Left lung (tissue), 14 donors: Measurements from ENCODE around the gene WDR41. TPM values are rescaled to one million over a fixed set of nuclear protein-coding genes. Genes with fewer than 3 reads are reported as not detected.

Experiments
- ATAC-seq: fragments of 200-7000 bp; cut with Tn5 transposase; one replicate; pipeline ENCODE4 v1.9.1; 2020; ENCODE audit warnings: moderate library complexity
- DNase-seq, 4 donors: peaks; one replicate each; pipeline ENCODE4 v3.0.0-alpha.2; 2013 to 2020
- H3K27ac ChIP-seq, 2 donors: fragments of 200-600 bp; sonication (generic) in 1 of 2; one replicate each; pipeline versions ENCODE4 v1.5.0 to v1.8.0; 2020 to 2021
- H3K27me3 ChIP-seq, 2 donors: fragments of 200-600 bp; sonication (generic) in 1 of 2; one replicate each; pipeline versions ENCODE4 v1.5.0 to v1.8.0; 2020 to 2021
- H3K36me3 ChIP-seq, 2 donors: fragments of 200-600 bp; sonication (generic) in 1 of 2; one replicate each; pipeline versions ENCODE4 v1.5.0 to v1.8.0; 2020 to 2021
- H3K4me1 ChIP-seq, 2 donors: fragments of 200-600 bp; one replicate each; pipeline ENCODE4 v1.8.0; 2021
- H3K4me3 ChIP-seq, 2 donors: fragments of 200-600 bp; sonication (generic) in 1 of 2; one replicate each; pipeline versions ENCODE4 v1.5.0 to v1.8.0; 2020 to 2021; ENCODE audit warnings: mild to moderate bottlenecking in 1 of 2
- H3K9me3 ChIP-seq, 2 donors: fragments of 200-600 bp; sonication (generic) in 1 of 2; one replicate each; pipeline versions ENCODE4 v1.5.0 to v1.8.0; 2020 to 2021
- CTCF ChIP-seq, 2 donors: fragments of 200-600 bp; sonication (generic) in 1 of 2; IDR thresholded peaks; one replicate each; pipeline versions ENCODE4 v1.5.0 to v1.8.0; 2021; ENCODE audit warnings: antibody characterized with exemption in 2 of 2
- intact Hi-C, 2 donors: fragments of 100-400 bp; cut with DNase I; formaldehyde crosslinking; loops; one replicate each; pipeline versions ENCODE4 v1.11.2 to v1.14.2; 2022
- long read RNA-seq, 12 donors: library from polyadenylated mRNA in 2 of 12; unstranded in 2 of 12; transcript quantifications; one replicate each; pipeline ENCODE4 v2.0.0 and lab custom pipeline, GENCODE V29; 2019 to 2026
- polyA plus RNA-seq, 6 donors: library from polyadenylated mRNA; unstranded; fragments of 120-200 nt; gene quantifications; one replicate each; pipeline ENCODE4 v1.2.1, GENCODE V29; 2013; ENCODE audit not compliant: insufficient read length in 6 of 6
- total RNA-seq, 2 donors: library from RNA; stranded (reverse); fragmentation: NEBNext Ultra II Directional; extraction: Animal tissue kit (Norgen Biotek cat#: 25700); gene quantifications; one replicate each; pipeline ENCODE4 v1.2.1, GENCODE V29; 2021
- donor health status: DM: no; HTN: yes; CAD: no.
- donor health status: DM: no; HTN: no; CAD: no.

The WDR41 gene
- total RNA-seq: 10 to 100 TPM; 43.6 to 56.4 TPM
- 10 to 100 TPM; 64.0 to 74.0 (median 69.3) TPM for polyA plus RNA-seq
- long read RNA-seq, donor 1, transcript WDR41-201 (13 exons, 3,958 nt): major isoform, 11 of 20 reads
- long read RNA-seq, donor 1, partial matches to known transcripts: 8 of 20 reads
- long read RNA-seq, donor 1, other reads (novel, unspliced or antisense): 0 of 20 reads
- long read RNA-seq, donor 2, transcript WDR41-201 (13 exons, 3,958 nt): major isoform, 12 of 22 reads
- long read RNA-seq, donor 2, partial matches to known transcripts: 7 of 22 reads
- long read RNA-seq, donor 2, other reads (novel, unspliced or antisense): 0 of 22 reads
- long read RNA-seq, donor 3, transcript WDR41-201 (13 exons, 3,958 nt): major isoform, 10 of 19 reads
- long read RNA-seq, donor 3, partial matches to known transcripts: 6 of 19 reads
- long read RNA-seq, donor 3, other reads (novel, unspliced or antisense): 0 of 19 reads
- long read RNA-seq, donor 4, transcript WDR41-201 (13 exons, 3,958 nt): major isoform, 7 of 26 reads
- long read RNA-seq, donor 4, partial matches to known transcripts: 10 of 26 reads
- long read RNA-seq, donor 4, other reads (novel, unspliced or antisense): 9 of 26 reads
- long read RNA-seq, donor 5, transcript WDR41-201 (13 exons, 3,958 nt): major isoform, 12 of 21 reads
- long read RNA-seq, donor 5, partial matches to known transcripts: 5 of 21 reads
- long read RNA-seq, donor 5, other reads (novel, unspliced or antisense): 0 of 21 reads
- long read RNA-seq, donor 6, transcript WDR41-201 (13 exons, 3,958 nt): major isoform, 9 of 15 reads
- long read RNA-seq, donor 6, partial matches to known transcripts: 5 of 15 reads
- long read RNA-seq, donor 6, other reads (novel, unspliced or antisense): 0 of 15 reads
- long read RNA-seq, donor 7, partial matches to known transcripts: 8 of 13 reads
- long read RNA-seq, donor 7, other reads (novel, unspliced or antisense): 0 of 13 reads
- long read RNA-seq, donor 8, transcript WDR41-201 (13 exons, 3,958 nt): major isoform, 9 of 14 reads
- long read RNA-seq, donor 8, partial matches to known transcripts: 0 of 14 reads
- long read RNA-seq, donor 8, other reads (novel, unspliced or antisense): 0 of 14 reads
- long read RNA-seq, donor 9: 0 reads
- long read RNA-seq, donor 10, transcript WDR41-201 (13 exons, 3,958 nt): major isoform, 15 of 26 reads
- long read RNA-seq, donor 10, partial matches to known transcripts: 2 of 26 reads
- long read RNA-seq, donor 10, other reads (novel, unspliced or antisense): 9 of 26 reads
- long read RNA-seq, donor 11, transcript WDR41-201 (13 exons, 3,958 nt): major isoform, 10 of 17 reads
- long read RNA-seq, donor 11, partial matches to known transcripts: 6 of 17 reads
- long read RNA-seq, donor 11, other reads (novel, unspliced or antisense): 0 of 17 reads
- long read RNA-seq, donor 12, transcript WDR41-201 (13 exons, 3,958 nt): major isoform, 7 of 9 reads
- long read RNA-seq, donor 12, partial matches to known transcripts: 0 of 9 reads
- long read RNA-seq, donor 12, other reads (novel, unspliced or antisense): 0 of 9 reads

- intact Hi-C loops: loop anchor here in 1 of 2 donors (10.0 kb wide), 1 partner anchor 357 kb away; no protein-coding TSS in a partner anchor
- Histone ChIP-seq H3K9me3 (no peaks in the 10 kb centered on the region), H3K27ac (peak within 1 kb of the TSS; percentile 98), H3K27me3 (no peaks in the 10 kb centered on the region), H3K36me3 (no peaks in the 10 kb centered on the region), H3K4me3 (peak within 1 kb of the TSS; percentile 65 to 81), H3K4me1 (peaks cover 7 to 19% of the 10 kb centered on the region in 2 donors)
- ATAC-seq: peak; percentile 95
- peak; percentile 94 to 98 (median 96) for DNase-seq
- TF ChIP-seq CTCF (IDR thresholded peaks at IDR 0.05): peak; percentile 96 to 97
Observed at GRCh38 chr5:77491783-77492652, at the start of gene WDR41. Gene WDR41 (minus strand): TSS chr5:77492316. CDS start chr5:77492220, 96 bp downstream.

- TF ChIP-seq CTCF (IDR thresholded peaks at IDR 0.05): no peak
- H3K36me3 ChIP-seq: no peaks in the 10 kb centered on the region
- H3K27me3 ChIP-seq: peaks cover 0 to 6% of the 10 kb centered on the region in 2 donors
- H3K27ac ChIP-seq: no peak overlapping the region
- no peaks in the 10 kb centered on the region for H3K9me3 ChIP-seq
- ATAC-seq (no peak), DNase-seq (no peak)
- intact Hi-C loops: no loop called here
- H3K4me1 ChIP-seq: no peaks in the 10 kb centered on the region
- H3K4me3 ChIP-seq: no peak overlapping the region
Observed at GRCh38 chr5:77531297-77531696, 39.2 kb upstream of the WDR41 start.

GRCh38 chr5:77518304-77518703 is 26.2 kb upstream of the WDR41 start:
- Histone ChIP-seq H3K27me3 (no peaks in the 10 kb centered on the region), H3K4me3 (no peak overlapping the region), H3K27ac (no peak overlapping the region), H3K9me3 (no peaks in the 10 kb centered on the region), H3K4me1 (no peaks in the 10 kb centered on the region), H3K36me3 (no peaks in the 10 kb centered on the region)
- no peak for ATAC-seq
- TF ChIP-seq CTCF (IDR thresholded peaks at IDR 0.05): no peak
- DNase-seq: no peak
- intact Hi-C loops: no loop called here

GRCh38 chr5:77514457-77514856 is 22.3 kb upstream of the WDR41 start:
- no peak overlapping the region for H3K27ac ChIP-seq
- no peak for ATAC-seq

More at GRCh38 chr5:77514457-77514856, 22.3 kb upstream of the WDR41 start:
- Histone ChIP-seq H3K36me3 (no peaks in the 10 kb centered on the region), H3K4me3 (no peak overlapping the region), H3K4me1 (no peaks in the 10 kb centered on the region), H3K27me3 (no peaks in the 10 kb centered on the region), H3K9me3 (no peaks in the 10 kb centered on the region)
- no peak for DNase-seq
- TF ChIP-seq CTCF (IDR thresholded peaks at IDR 0.05): no peak
- intact Hi-C loops: no loop called here
